Epithelial cell of esophagus (primary cell): ENCODE results near the gene SFXN2.

Experiments used
- DNase-seq: peaks from one replicate; pipeline ENCODE4 v3.0.0; 2010; ENCODE audit warnings: low read depth
- H3K4me3 ChIP-seq: 2 replicates; pipeline ENCODE4 v1.5.1; 2011; ENCODE audit warnings: mild to moderate bottlenecking, low read length, control low read depth
- CTCF ChIP-seq: IDR thresholded peaks from 2 replicates; pipeline ENCODE4 v1.5.1; 2011; ENCODE audit warnings: low read depth, mild to moderate bottlenecking, low read length, control low read depth, inconsistent platforms; ENCODE audit not compliant: insufficient read depth; ENCODE audit errors: missing control alignments

SFXN2 gene

DNA sequence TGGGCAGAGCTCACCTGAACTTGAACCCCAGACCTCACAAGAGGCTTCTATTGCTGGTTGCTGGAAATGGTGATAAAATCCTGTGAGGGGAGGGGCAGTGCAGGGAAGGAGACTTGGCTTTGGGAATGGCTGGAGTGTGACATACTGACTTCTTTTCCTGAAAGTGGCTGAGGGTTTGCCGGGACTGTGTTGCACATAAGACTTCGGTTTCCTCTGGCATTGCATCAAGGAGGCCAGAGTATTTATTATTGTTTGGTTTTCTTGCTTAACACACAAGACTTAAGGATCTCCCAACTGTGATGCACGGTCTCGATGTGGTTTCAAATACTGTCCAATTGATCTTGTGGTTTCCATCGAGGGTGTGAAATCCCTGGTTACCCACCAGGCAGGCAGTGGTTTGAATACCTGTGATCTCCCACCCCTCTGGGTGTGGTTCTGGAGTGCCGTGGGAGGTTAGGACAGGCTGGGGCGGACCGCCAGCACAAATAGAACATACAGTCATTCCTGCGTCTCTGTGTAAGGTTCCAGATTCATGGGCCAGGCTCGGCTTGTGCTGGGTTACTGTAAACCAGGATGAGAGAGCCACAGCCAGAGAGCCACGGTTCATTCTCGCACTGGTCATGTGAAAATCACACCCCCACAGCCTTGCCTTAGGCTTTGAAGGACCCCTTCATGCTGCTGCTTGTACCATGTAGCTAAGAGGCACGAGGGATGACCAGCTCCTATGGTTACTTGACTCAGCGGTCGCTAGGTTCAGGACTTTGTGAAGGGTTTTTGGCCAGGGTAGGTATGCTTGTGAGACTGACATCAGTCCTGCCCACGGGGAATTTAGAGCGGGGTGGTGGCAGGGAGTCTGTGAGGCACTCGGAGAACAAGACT lies 68.5 kb downstream of the SFXN2 start:
- no peak for TF ChIP-seq CTCF
- DNase-seq: peak; percentile 74

DNA sequence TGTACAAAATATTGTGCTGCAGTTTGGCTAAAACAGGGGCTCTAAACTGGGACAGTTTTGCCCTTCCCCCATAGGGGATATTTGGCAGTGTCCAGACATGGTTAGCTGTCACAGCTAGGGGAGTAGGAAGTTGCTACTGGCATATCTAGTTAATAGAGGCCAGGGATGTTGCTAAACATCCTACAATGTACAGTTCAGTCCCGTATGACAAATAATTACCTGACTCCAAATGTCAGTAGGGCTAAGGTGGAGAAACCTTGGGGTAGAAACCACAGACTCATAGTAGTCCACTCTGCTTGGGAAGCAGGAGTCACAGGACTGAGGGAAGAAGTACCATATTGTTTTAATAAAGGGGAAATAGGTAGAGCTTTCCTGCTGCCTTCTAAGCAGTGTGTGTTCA lies 69.1 kb downstream of the SFXN2 start:
- no peak overlapping the region for H3K4me3 ChIP-seq
- no peak for TF ChIP-seq CTCF
- peak; percentile 34 for DNase-seq

More for the DNA sequence above, 68.5 kb downstream of the SFXN2 start:
- H3K4me3 ChIP-seq: no peak overlapping the region

- DNase-seq: no peak
- TF ChIP-seq CTCF: no peak
- H3K4me3 ChIP-seq: no peak overlapping the region
Measured at GRCh38 chr10:102785818-102786217, 71.4 kb downstream of the SFXN2 start.

DNA sequence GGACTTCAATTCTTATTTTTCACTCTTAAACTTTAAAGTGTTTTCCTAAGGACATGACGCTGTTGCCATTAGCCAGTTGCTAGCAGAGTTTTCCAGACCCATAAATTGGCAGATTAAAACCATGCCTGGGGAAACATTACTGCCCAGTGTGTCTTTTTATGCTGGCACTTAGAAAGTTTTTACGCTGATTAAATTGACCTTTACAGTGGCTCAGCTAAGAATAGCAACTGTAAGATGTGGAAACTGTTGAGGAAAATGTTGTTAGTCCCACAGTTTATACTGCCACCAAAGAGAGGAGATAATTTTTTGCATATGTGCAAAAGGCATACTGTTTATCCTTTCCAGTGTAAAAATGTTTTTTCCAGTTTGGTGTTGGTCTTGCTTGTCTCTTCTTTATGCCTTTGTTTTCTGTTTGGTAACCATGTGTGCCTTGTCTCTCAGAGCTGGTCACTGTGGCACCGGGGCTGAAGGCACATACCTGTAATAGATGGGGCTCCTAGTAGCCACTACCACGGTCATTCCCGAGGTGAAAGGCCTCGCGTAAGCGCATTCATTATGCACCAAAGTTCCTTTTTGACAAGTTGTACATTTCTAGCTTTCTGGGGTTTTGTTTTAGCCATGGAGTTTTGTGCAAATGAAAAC lies 77.4 kb downstream of the SFXN2 start:
- no peak for DNase-seq
- H3K4me3 ChIP-seq: no peak overlapping the region
- no peak for TF ChIP-seq CTCF
